KMS-11 (cell line): ENCODE measurements around the gene JADE3.
"Not testable (repeated sequence)": the region's sequence is repeated elsewhere in the genome, so short reads cannot be mapped to it uniquely, and the experiment has no call there.

ENCODE experiments used
- H2AFZ ChIP-seq: fragments of 200-600 bp; sonication (generic); 2 replicates; pipeline ENCODE4 v1.6.1; 2016; ENCODE audit warnings: antibody characterized with exemption, mixed run types, low read depth
- H3K27ac ChIP-seq: fragments of 200-600 bp; sonication (generic); 2 replicates; pipeline ENCODE4 v1.6.1; 2016; ENCODE audit warnings: mild to moderate bottlenecking, mixed run types
- H3K27me3 ChIP-seq: fragments of 200-600 bp; sonication (generic); 2 replicates; pipeline ENCODE4 v1.6.1; 2017; ENCODE audit warnings: mild to moderate bottlenecking, low read depth, mixed run types, moderate library complexity; ENCODE audit not compliant: insufficient read depth
- H3K36me3 ChIP-seq: fragments of 200-600 bp; sonication (generic); 2 replicates; pipeline ENCODE4 v1.6.1; 2017; ENCODE audit warnings: mild to moderate bottlenecking, mixed run types; ENCODE audit not compliant: insufficient read depth
- H3K4me1 ChIP-seq: fragments of 200-600 bp; sonication (generic); 2 replicates; pipeline ENCODE4 v1.6.1; 2016; ENCODE audit warnings: mild to moderate bottlenecking, low read depth, mixed run types; ENCODE audit not compliant: poor library complexity, severe bottlenecking
- H3K4me2 ChIP-seq: fragments of 200-600 bp; sonication (generic); 2 replicates; pipeline ENCODE4 v1.7.0; 2016; ENCODE audit warnings: mild to moderate bottlenecking, mixed run types
- H3K4me3 ChIP-seq: fragments of 200-600 bp; sonication (generic); IDR thresholded peaks from 2 replicates; pipeline ENCODE4 v1.6.1; 2017; ENCODE audit warnings: low read depth, low read length, mixed read lengths; ENCODE audit not compliant: insufficient read depth
- H3K79me2 ChIP-seq: fragments of 200-600 bp; sonication (generic); 2 replicates; pipeline ENCODE4 v1.6.1; 2016; ENCODE audit warnings: low read depth, mixed run types; ENCODE audit not compliant: insufficient read depth
- H3K9ac ChIP-seq: fragments of 200-600 bp; sonication (generic); 2 replicates; pipeline ENCODE4 v1.6.1; 2016; ENCODE audit warnings: mild to moderate bottlenecking, mixed run types
- H4K20me1 ChIP-seq: fragments of 200-600 bp; sonication (generic); 2 replicates; pipeline ENCODE4 v1.6.1; 2016; ENCODE audit warnings: mild to moderate bottlenecking, mixed run types; ENCODE audit not compliant: insufficient read depth
- TF ChIP-seq, protein P1 (sequence below): fragments of 200-600 bp; sonication (generic); conservative IDR thresholded peaks from 2 replicates; pipeline ENCODE4 v1.6.1; 2017; ENCODE audit warnings: low read depth, mild to moderate bottlenecking, antibody characterized with exemption, low read length, moderate library complexity, mixed read lengths

Gene JADE3

DNA sequence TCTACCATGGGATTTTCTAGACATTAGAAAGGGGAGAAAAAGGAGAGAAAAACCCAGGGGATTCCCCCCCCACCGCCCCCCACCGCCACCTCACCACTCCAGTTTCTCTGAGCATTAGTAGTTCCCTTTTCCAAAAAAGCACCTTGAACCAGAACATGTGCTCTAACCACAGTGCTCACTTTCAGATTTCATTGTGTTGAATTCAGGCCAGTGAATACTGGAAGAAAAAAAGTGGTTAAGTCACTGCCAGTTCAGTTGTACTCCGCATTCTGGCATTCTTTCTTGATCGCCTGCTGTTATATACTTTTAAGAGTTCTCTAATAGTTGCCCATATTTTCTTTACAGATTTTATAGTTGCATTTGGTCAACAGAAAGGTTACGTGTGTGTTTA lies 40.9 kb downstream of the JADE3 start:
- peak overlapping the region; percentile 26; the same call in 1 of the 2 replicates for H3K9ac ChIP-seq
- no peak overlapping the region for H3K4me3 ChIP-seq
- H3K27ac ChIP-seq = peak overlapping the region; percentile 56; the same call in 1 of the 2 replicates
- H3K4me2 ChIP-seq = peak overlapping the region; percentile 78
- TF ChIP-seq, protein P1, sequence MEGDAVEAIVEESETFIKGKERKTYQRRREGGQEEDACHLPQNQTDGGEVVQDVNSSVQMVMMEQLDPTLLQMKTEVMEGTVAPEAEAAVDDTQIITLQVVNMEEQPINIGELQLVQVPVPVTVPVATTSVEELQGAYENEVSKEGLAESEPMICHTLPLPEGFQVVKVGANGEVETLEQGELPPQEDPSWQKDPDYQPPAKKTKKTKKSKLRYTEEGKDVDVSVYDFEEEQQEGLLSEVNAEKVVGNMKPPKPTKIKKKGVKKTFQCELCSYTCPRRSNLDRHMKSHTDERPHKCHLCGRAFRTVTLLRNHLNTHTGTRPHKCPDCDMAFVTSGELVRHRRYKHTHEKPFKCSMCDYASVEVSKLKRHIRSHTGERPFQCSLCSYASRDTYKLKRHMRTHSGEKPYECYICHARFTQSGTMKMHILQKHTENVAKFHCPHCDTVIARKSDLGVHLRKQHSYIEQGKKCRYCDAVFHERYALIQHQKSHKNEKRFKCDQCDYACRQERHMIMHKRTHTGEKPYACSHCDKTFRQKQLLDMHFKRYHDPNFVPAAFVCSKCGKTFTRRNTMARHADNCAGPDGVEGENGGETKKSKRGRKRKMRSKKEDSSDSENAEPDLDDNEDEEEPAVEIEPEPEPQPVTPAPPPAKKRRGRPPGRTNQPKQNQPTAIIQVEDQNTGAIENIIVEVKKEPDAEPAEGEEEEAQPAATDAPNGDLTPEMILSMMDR = no peak
- H3K36me3 ChIP-seq = no peaks in the 10 kb centered on the region
- peaks cover 54% of the 10 kb centered on the region for H3K4me1 ChIP-seq
- H2AFZ ChIP-seq = no peak overlapping the region
- peaks cover 5% of the 10 kb centered on the region; the same call in 1 of the 2 replicates for H3K79me2 ChIP-seq
- H3K27me3 ChIP-seq = no peaks in the 10 kb centered on the region
- no peaks in the 10 kb centered on the region for H4K20me1 ChIP-seq

DNA sequence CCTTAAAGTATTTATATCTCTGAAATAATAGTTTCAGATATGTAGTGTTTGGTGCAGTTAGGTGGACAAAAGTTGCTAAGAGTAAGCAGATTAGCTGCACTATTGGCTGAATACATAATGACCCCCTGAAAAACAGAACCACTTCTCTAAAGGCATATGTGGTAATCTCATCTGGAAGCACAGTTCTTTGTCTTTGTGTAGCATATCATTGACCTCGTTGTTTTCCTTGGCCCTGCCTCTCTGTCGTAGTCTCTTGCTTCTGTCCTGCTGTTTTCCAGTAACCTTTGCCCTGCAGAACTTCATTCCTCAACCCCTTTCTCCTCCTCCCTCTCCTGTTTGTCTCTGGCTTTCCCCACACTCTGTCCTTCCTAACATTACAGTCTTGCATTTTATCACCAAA lies 41.4 kb downstream of the JADE3 start:
- Histone ChIP-seq H3K9ac (peak overlapping the region; percentile 26; the same call in 1 of the 2 replicates), H3K4me2 (peak overlapping the region; percentile 78), H2AFZ (no peak overlapping the region), H3K27ac (peak overlapping the region; percentile 56; the same call in 1 of the 2 replicates), H3K4me1 (peaks cover 58% of the 10 kb centered on the region), H4K20me1 (no peaks in the 10 kb centered on the region), H3K4me3 (no peak overlapping the region), H3K36me3 (no peaks in the 10 kb centered on the region), H3K27me3 (no peaks in the 10 kb centered on the region), H3K79me2 (peaks cover 5% of the 10 kb centered on the region; the same call in 1 of the 2 replicates)
- TF ChIP-seq, protein P1 = no peak

DNA sequence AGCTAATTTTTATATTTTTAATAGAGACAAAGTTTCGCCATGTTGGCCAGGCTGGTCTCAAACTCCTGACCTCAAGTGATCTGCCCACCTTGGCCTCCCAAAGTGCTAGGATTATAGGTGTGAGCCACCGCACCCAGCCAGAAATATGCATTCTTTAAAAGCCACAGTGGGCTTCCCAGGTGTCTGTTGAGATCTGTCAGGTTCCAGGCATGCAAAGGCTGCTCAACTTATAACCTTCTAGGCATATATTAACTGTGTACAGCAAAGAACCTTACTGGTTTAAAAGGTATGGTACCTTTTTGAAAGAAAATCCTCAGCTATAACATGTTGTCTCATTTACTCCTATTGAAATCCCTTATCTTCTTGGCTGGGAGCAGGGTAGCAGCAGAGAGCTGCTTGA lies 42.5 kb downstream of the JADE3 start:
- Histone ChIP-seq H3K36me3 (no peaks in the 10 kb centered on the region), H3K4me1 (peaks cover 69% of the 10 kb centered on the region), H4K20me1 (no peaks in the 10 kb centered on the region), H3K4me3 (no peak overlapping the region), H3K79me2 (peaks cover 5% of the 10 kb centered on the region; the same call in 1 of the 2 replicates), H2AFZ (no peak overlapping the region), H3K4me2 (peak overlapping the region; percentile 78; the same call in 1 of the 2 replicates), H3K27me3 (no peaks in the 10 kb centered on the region), H3K9ac (no peak overlapping the region), H3K27ac (no peak overlapping the region)
- TF ChIP-seq, protein P1 = no peak

DNA sequence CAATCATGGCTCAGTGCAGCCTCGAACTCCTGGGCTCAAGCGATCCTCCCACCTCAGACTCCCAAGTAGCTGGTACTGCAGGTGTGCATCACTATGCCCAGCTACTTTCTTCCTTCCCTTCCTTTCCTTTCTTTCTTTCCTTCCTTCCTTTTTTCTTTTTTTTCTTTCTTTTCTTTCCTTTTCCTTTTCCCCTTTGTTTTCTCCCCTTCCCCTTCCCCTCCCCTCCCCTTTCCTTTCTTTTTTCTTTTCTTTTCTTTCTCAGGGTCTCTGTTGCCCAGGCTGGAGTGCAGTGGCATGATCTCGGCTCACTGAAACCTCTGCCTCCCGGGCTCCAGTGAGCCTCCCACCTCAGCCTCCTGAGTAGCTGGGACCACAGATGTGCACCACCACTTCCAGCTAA lies 44.4 kb downstream of the JADE3 start:
- not testable (repeated sequence) for H3K4me2 ChIP-seq, H3K27ac ChIP-seq, H3K36me3 ChIP-seq, H3K9ac ChIP-seq, H4K20me1 ChIP-seq, H3K79me2 ChIP-seq, H3K4me3 ChIP-seq, H3K27me3 ChIP-seq, H2AFZ ChIP-seq
- H3K4me1 ChIP-seq = peaks cover 86% of the 10 kb centered on the region

DNA sequence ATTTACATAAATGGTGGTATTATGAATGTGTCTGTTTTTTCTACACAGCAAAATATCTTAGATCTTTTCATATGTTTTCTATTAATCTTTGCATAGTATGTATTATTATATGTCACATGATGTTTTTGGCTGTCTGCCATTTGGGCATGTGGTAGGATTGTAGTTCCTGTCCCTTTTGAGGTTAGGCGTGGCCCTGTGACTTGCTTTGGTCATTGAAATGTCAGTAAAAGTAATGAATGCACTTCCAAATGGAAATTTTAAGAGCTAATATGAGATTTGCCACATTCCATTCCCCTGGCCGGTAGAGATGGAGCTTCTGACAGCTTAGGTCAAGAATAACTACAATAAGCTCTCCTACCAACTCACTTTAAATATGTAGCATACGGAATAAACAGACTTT lies 45.1 kb downstream of the JADE3 start:
- H3K4me3 ChIP-seq = no peak overlapping the region
- peaks cover 86% of the 10 kb centered on the region for H3K4me1 ChIP-seq
- H3K27me3 ChIP-seq = no peaks in the 10 kb centered on the region
- no peak overlapping the region for H2AFZ ChIP-seq
- H3K79me2 ChIP-seq = peaks cover 5% of the 10 kb centered on the region; the same call in 1 of the 2 replicates
- H3K27ac ChIP-seq = no peak overlapping the region
- no peaks in the 10 kb centered on the region for H4K20me1 ChIP-seq
- TF ChIP-seq, protein P1 = no peak
- no peaks in the 10 kb centered on the region for H3K36me3 ChIP-seq
- H3K4me2 ChIP-seq = no peak overlapping the region
- H3K9ac ChIP-seq = no peak overlapping the region
